Measurements from ENCODE around the gene BAIAP3.

DNA sequence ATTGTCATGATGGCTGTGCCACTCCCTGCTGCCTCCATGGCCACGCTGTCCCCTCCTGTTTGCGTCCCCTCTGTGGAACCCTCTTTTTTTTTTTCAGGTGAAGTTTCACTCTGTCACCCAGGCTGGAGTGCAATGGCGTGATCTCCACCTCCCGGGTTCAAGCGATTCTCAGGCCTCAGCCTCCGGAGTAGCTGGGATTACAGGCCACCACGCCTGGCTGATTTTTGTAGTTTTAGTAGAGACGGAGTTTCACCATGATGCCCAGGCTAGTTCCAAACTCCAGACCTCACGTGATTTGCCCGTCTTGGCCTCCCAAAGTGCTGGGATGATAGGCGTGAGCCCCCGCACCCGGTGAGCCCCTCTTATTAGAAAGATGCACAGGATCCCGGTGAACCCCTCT is 35.0 kb upstream of the BAIAP3 start:
- TF ChIP-seq, protein P1, sequence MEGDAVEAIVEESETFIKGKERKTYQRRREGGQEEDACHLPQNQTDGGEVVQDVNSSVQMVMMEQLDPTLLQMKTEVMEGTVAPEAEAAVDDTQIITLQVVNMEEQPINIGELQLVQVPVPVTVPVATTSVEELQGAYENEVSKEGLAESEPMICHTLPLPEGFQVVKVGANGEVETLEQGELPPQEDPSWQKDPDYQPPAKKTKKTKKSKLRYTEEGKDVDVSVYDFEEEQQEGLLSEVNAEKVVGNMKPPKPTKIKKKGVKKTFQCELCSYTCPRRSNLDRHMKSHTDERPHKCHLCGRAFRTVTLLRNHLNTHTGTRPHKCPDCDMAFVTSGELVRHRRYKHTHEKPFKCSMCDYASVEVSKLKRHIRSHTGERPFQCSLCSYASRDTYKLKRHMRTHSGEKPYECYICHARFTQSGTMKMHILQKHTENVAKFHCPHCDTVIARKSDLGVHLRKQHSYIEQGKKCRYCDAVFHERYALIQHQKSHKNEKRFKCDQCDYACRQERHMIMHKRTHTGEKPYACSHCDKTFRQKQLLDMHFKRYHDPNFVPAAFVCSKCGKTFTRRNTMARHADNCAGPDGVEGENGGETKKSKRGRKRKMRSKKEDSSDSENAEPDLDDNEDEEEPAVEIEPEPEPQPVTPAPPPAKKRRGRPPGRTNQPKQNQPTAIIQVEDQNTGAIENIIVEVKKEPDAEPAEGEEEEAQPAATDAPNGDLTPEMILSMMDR (IDR thresholded peaks at IDR 0.05; ENCODE audit: insufficient read depth, low read length): no peak
- TF ChIP-seq POLR2AphosphoS5 (IDR thresholded peaks at IDR 0.05; ENCODE audit: low read depth): no peak

Measured in HL-60 (cell line).